Subcutaneous adipose tissue (tissue), 4 donors: ENCODE results near the gene CCNC. TPM values are rescaled to one million over a fixed set of nuclear protein-coding genes. Genes with fewer than 3 reads are reported as not detected.

Source experiments
- CTCF ChIP-seq: fragments of 450-650 bp; IDR thresholded peaks from one replicate; pipeline ENCODE4 v1.5.1; 2016; ENCODE audit warnings: low read depth, mild to moderate bottlenecking, control low read depth, antibody characterized with exemption, moderate library complexity
- total RNA-seq, 4 donors: library from RNA; depleted of rRNA; stranded (reverse); fragments of >200 nt; gene quantifications; one replicate each; pipeline ENCODE4 v1.1.0, GENCODE V29; 2016

CCNC gene
- total RNA-seq, 4 donors from 2014 or later, result 48.2 to 77.3 (median 53.9) TPM

GRCh38 chr6:99605911-99606655 is 37.6 kb upstream of the CCNC start:
- TF ChIP-seq CTCF, result no peak

- no peak for TF ChIP-seq CTCF
Measured at GRCh38 chr6:99605074-99605734, 36.7 kb upstream of the CCNC start.

- no peak for TF ChIP-seq CTCF
Measured at GRCh38 chr6:99604166-99605073, 36.0 kb upstream of the CCNC start.

- TF ChIP-seq CTCF, result no peak
Measured at GRCh38 chr6:99603421-99604165, 35.1 kb upstream of the CCNC start.

GRCh38 chr6:99602520-99603420 is 34.3 kb upstream of the CCNC start:
- no peak for TF ChIP-seq CTCF

- TF ChIP-seq CTCF, result no peak
Measured at GRCh38 chr6:99592900-99593299, 24.4 kb upstream of the CCNC start.
